ENCODE data around the gene NFIB.
A peak's percentile ranks its signal among the peaks of the same experiment; 100 is the strongest.

The NFIB gene

DNA sequence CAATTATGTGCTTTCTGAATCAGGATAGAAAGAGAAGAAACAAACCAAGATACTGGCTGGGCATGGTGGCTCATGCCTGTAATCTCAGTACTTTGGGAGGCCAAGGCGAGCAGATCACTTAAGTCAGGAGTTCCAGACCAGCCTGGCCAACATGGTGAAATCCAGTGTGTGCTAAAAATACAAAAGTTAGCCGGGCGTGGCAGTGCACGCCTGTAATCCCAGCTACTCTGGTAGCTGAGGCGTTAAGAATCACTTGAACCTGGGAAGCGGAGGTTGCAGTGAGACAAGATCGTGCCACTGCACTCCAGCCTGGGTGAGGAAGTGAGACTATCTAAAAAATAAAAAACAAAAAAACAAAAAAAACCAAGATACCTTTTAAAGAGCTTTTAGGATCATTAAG is 214.2 kb downstream of the NFIB start:
- Histone ChIP-seq H3K9ac (no peak overlapping the region), H3K9me3 (replicated peaks in 1 of 11) (no peaks in the 10 kb centered on the region), H3K27ac (0 out of 22 replicates have a peak overlapping the region, but pooled peaks of 1 of the 11 experiments have one; percentile 3), H4K20me1 (no peaks in the 10 kb centered on the region), H3K4me2 (peak overlapping the region in 5 of 11 experiments; percentile 6 to 40 (median 22); a peak in 6 of 22 replicates), H3K4me1 (peaks cover 0 to 11% (median 3%) of the 10 kb centered on the region in 10 experiments; a peak in 4 of 20 replicates), H3K36me3 (no peaks in the 10 kb centered on the region), H3K4me3 (no peak overlapping the region), H3K27me3 (no peaks in the 10 kb centered on the region)
- TF ChIP-seq Cebpa-rat (IDR thresholded peaks at IDR 0.05) = no peak

DNA sequence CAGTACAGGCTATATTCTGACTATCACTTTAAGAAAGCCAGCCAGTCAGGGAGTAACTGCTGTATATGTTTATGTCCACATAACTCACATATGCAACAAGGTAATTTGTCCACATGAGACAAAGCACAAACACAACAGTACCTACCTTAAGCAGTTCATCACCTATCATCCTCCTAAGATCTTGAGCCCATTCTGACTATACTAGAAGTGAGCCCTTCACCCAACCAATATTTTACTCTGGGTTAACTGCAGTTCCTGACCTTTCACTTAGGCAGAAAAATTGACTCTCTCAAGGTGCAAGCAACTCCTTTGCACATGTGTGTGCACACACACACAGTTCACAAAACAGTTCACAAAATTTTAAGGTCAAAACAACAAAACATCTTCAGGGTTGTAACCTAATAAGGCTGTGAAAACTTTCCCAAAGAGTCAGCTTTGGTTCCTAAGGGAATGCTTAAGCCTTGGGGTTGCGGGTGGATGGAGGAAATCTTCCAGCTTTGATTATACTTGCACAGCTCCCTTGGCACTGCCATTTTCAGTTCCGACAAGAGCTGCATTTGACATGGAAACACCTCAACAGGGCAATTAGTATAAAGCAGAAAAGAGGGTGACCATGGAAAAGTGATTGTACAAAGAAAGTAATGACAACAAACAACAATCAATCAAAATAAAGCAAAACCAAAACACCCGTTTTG is 215.3 kb downstream of the NFIB start:
- Histone ChIP-seq H3K4me1 (peaks cover 0 to 11% (median 3%) of the 10 kb centered on the region in 10 experiments; a peak in 4 of 20 replicates), H3K9me3 (replicated peaks in 1 of 11) (no peaks in the 10 kb centered on the region), H3K36me3 (no peaks in the 10 kb centered on the region), H3K27me3 (no peaks in the 10 kb centered on the region), H3K27ac (no peak overlapping the region), H4K20me1 (no peaks in the 10 kb centered on the region), H3K9ac (no peak overlapping the region), H3K4me3 (no peak overlapping the region), H3K4me2 (no peak overlapping the region)
- no peak for TF ChIP-seq Cebpa-rat (IDR thresholded peaks at IDR 0.05)

DNA sequence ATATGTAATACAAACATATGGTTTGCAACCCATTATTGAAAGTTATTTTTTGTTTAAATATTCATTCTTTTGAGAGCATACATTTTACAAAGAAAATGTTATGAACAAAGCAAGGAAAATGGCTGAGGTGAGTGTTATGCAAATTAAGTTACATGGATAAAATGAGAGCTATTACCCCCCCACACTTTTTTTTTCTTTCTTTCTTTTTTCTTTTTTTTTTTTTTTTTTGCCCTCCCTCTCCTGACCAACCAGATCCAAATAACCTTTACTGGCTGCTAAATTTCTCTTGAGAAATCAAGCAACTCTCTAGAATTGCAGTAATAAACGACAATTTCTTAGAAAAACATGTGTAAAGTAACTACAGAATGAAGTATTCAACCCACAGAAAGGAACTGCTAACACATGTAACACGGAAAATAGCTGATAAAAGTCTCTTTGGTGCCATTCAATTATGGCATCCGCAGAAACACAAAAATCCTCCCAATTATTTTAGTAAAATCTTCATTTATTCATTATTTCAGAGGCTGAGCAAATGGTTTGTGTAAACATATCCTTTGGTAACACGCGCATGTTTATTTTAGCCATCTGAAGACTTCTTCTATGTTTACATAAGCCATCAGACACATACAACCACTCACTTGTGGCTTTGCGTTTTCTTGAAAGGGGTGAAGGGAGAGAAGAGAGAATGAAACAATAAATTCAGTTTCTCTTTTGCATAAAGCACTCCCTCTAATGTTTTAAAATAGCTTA is 216.1 kb downstream of the NFIB start:
- no peak overlapping the region for H3K4me3 ChIP-seq
- no peaks in the 10 kb centered on the region for H3K36me3 ChIP-seq
- peaks cover 0 to 11% (median 3%) of the 10 kb centered on the region in 10 experiments; a peak in 4 of 20 replicates for H3K4me1 ChIP-seq
- no peak overlapping the region for H3K4me2 ChIP-seq
- H3K9me3 ChIP-seq (replicated peaks in 1 of 11) = no peaks in the 10 kb centered on the region
- H3K27me3 ChIP-seq = no peaks in the 10 kb centered on the region
- H4K20me1 ChIP-seq = no peaks in the 10 kb centered on the region
- H3K9ac ChIP-seq = no peak overlapping the region
- no peak overlapping the region for H3K27ac ChIP-seq
- TF ChIP-seq Cebpa-rat (IDR thresholded peaks at IDR 0.05) = no peak

DNA sequence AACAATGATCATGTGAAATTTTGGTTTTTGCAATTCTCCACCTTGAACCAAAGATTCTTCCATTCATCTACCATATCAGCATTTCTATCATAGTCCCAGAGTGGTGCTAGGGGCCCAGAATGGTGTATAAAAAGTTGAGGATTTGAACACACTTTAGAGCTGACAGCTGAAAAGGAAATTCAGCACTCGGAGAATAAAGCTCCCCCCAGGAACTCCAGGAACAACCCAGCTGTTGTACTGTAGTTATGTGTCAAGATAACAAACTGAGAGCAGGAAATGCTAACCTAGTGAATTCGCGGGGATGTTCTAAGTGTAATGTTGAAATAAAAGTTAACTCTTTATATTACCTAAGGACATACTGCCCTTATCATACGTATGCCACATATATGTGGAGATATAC is 216.7 kb downstream of the NFIB start:
- H3K4me3 ChIP-seq = no peak overlapping the region
- H3K27ac ChIP-seq = no peak overlapping the region
- no peak overlapping the region for H3K9ac ChIP-seq

DNA sequence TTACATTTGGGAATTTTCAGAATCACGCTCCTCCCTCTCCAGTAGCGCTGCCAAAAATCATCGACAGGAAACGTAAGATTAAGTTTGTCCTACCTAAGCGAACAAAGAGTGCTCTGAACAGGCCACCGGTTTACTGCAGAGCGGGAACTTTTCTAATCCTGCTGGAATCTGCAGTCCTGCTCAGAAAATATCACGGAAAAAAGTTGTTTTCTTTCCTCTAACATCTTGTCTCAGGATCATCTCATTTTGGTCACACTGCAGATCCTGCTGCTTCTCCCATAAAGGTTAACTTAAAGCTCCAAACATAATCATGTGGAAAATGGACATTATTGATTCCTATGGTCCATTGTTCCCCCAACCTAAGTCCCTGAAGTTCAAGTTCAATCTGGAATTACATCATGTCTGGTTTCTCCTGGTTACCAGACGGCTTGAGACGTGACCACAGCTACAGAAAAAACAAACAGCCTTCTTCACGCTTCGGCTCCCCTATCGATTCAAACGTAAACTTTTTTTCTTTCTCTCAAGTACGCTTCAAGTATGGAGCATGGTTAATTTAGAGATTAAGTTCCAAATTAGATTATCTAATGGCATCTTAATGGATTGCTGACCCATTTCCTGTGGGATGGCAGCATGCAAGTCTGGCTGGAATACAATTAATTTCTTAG is 217.6 kb downstream of the NFIB start:
- TF ChIP-seq Cebpa-rat (IDR thresholded peaks at IDR 0.05) = no peak

More for the DNA sequence above, 216.7 kb downstream of the NFIB start:
- no peak overlapping the region for H3K4me2 ChIP-seq
- no peaks in the 10 kb centered on the region for H3K36me3 ChIP-seq
- H3K27me3 ChIP-seq = no peaks in the 10 kb centered on the region
- H3K9me3 ChIP-seq (replicated peaks in 1 of 11) = no peaks in the 10 kb centered on the region
- H4K20me1 ChIP-seq = no peaks in the 10 kb centered on the region
- peaks cover 0 to 11% (median 3%) of the 10 kb centered on the region in 10 experiments; a peak in 4 of 20 replicates for H3K4me1 ChIP-seq
- no peak for TF ChIP-seq Cebpa-rat (IDR thresholded peaks at IDR 0.05)

DNA sequence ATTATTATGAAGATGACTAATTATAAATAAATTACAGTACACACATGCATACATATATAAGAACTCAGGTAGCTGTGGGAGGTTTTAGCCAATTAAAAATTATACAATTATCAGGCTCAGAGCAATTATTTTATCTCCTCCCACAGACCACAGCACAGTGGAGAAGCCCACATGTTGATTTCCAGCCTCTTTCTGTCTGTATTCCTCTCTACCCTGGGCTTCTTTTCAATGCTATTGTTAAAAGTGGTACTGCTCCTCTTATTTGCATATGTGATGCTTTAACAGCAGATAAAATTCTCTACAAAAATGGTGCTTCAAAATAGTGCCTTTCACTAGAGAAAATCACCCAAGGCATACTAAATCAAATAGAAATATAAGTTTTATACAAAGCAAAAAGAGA is 218.7 kb downstream of the NFIB start:
- TF ChIP-seq Cebpa-rat (IDR thresholded peaks at IDR 0.05) = no peak
- Histone ChIP-seq H3K27ac (no peak overlapping the region), H3K9ac (no peak overlapping the region), H3K27me3 (no peaks in the 10 kb centered on the region), H3K9me3 (replicated peaks in 1 of 11) (no peaks in the 10 kb centered on the region), H3K4me1 (peaks cover 0 to 8% (median 3%) of the 10 kb centered on the region in 10 experiments; a peak in 4 of 20 replicates), H3K36me3 (no peaks in the 10 kb centered on the region), H3K4me2 (no peak overlapping the region), H3K4me3 (no peak overlapping the region), H4K20me1 (no peaks in the 10 kb centered on the region)

More for the DNA sequence above, 217.6 kb downstream of the NFIB start:
- no peak overlapping the region for H3K9ac ChIP-seq
- H3K36me3 ChIP-seq = no peaks in the 10 kb centered on the region
- H3K9me3 ChIP-seq (replicated peaks in 1 of 11) = no peaks in the 10 kb centered on the region
- no peaks in the 10 kb centered on the region for H4K20me1 ChIP-seq
- H3K27ac ChIP-seq = no peak overlapping the region
- H3K4me3 ChIP-seq = no peak overlapping the region
- no peaks in the 10 kb centered on the region for H3K27me3 ChIP-seq
- no peak overlapping the region for H3K4me2 ChIP-seq
- H3K4me1 ChIP-seq = peaks cover 0 to 11% (median 3%) of the 10 kb centered on the region in 10 experiments; a peak in 4 of 20 replicates

DNA sequence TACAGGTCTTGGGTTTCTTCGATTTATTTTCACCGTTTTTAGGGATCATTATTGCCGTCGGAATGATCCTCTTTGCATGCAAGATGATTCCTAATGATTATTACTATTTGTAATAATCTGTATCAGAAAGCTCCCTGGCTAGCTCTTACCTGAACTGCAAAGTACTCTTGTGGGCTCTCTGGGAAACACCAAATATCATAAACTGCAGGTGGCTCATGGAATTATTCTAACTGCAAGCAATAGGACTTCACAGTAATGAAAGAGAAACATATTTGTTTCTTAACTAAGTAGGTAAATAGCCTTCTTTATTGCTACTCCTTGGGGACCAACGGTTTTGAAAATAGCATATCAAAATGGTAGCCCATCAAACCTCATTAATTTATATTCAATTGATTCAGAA is 219.4 kb downstream of the NFIB start:
- Histone ChIP-seq H3K4me3 (no peak overlapping the region), H3K36me3 (no peaks in the 10 kb centered on the region), H3K4me1 (peaks cover 0 to 4% (median under 1%) of the 10 kb centered on the region in 10 experiments; a peak in 2 of 20 replicates), H3K9me3 (replicated peaks in 1 of 11) (no peaks in the 10 kb centered on the region), H3K27ac (no peak overlapping the region), H4K20me1 (no peaks in the 10 kb centered on the region), H3K4me2 (no peak overlapping the region), H3K9ac (no peak overlapping the region), H3K27me3 (no peaks in the 10 kb centered on the region)
- TF ChIP-seq Cebpa-rat (IDR thresholded peaks at IDR 0.05) = no peak

DNA sequence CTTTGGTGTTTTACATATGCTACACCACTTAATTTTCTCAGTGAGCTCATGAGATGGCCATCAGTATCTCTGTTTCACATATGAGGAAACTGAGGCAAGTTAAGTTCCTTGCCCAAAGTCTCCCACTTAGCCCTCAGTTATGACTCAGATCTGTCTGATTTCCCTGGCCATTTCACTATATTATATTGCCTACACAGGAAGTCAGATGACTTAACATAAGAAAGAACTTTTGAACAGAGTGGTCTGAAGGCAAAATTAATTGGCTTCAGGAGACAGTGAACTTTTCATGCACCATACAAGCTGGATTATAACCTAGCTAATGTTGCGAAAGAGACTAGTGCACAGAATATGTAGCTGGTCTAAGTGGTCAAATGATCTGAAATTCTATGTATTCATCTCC is 221.6 kb downstream of the NFIB start:
- H3K36me3 ChIP-seq = no peaks in the 10 kb centered on the region
- H4K20me1 ChIP-seq = no peaks in the 10 kb centered on the region
- H3K27ac ChIP-seq = no peak overlapping the region
- H3K4me1 ChIP-seq = 0 out of 20 replicates have a peak, but pooled peaks cover 0 to 4% (median 0%) of the 10 kb centered on the region in 10 experiments
- TF ChIP-seq Cebpa-rat (IDR thresholded peaks at IDR 0.05) = no peak
- H3K9me3 ChIP-seq (replicated peaks in 1 of 11) = no peaks in the 10 kb centered on the region
- H3K9ac ChIP-seq = no peak overlapping the region
- no peak overlapping the region for H3K4me3 ChIP-seq
- no peak overlapping the region for H3K4me2 ChIP-seq
- H3K27me3 ChIP-seq = no peaks in the 10 kb centered on the region

DNA sequence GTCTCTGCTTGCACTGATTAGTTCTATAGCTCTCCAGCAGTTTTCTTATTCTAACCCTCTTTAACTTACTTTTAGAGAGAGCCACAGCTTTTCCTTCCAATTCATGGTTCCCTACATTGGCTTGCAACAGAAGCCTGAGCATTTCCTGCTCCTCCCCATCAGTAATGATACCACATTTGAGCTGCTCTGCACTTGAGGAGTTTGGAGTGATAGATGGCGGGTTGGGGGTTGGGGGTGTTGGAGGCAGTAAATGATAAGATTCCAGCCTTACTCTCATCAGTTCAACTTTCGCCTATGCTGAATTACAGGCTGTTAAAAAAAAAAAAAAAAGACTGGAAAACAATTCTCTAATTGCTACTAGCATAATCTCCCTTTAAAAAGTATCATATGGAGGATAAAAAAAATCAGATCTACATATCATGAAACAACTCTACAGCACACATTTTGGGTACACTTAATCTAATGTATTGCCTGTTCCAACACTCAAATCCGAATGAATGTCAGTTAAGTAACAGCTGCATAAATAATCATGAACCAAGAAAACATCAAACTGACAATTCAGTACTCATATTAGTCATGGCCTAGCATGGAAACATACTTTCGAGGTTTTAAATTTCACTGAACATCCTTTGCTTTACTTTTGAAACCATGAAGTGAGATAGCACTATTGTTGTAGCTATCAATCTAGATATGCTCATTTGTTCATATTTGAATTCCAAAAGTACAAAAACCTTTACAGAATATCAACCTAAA is 224.7 kb downstream of the NFIB start:
- Histone ChIP-seq H3K9ac (no peak overlapping the region), H3K4me1 (no peaks in the 10 kb centered on the region), H3K36me3 (no peaks in the 10 kb centered on the region), H4K20me1 (no peaks in the 10 kb centered on the region), H3K27me3 (no peaks in the 10 kb centered on the region), H3K4me3 (no peak overlapping the region), H3K9me3 (replicated peaks in 1 of 11) (no peaks in the 10 kb centered on the region), H3K27ac (no peak overlapping the region), H3K4me2 (no peak overlapping the region)
- TF ChIP-seq Cebpa-rat (IDR thresholded peaks at IDR 0.05) = no peak

All from BLaER1 treated with 17β-estradiol and CSF1 and Interleukin-3, amounts not matched to agents 10 nM and 100 nM (cell line).